Endothelial cell of umbilical vein (primary cell): ENCODE data around the gene ZNF581. TPM values are rescaled to one million over a fixed set of nuclear protein-coding genes. Genes with fewer than 3 reads are reported as not detected.

ENCODE experiments used
- BruUV-seq: library from RNA; stranded (reverse); fragments of 400-500 nt; replicated peaks from 2 replicates; lab custom pipeline; 2021; lab: Mats Ljungman, UMichigan
- CTCF ChIA-PET: fragments of 300-600, 350-600 bp; sonication (Branson Sonifier 250); formaldehyde crosslinking; loops from one replicate; lab custom pipeline; 2021; ENCODE audit warnings: antibody characterized with exemption, inconsistent platforms; lab: Charles Lee
- POLR2A ChIA-PET: fragments of 300-600, 350-600 bp; sonication (Branson Sonifier 250); formaldehyde crosslinking; loops from one replicate; lab custom pipeline; 2021; ENCODE audit warnings: antibody characterized with exemption, inconsistent platforms; lab: Charles Lee
- DNase-seq: peaks from one replicate; pipeline ENCODE4 v3.0.0-alpha.2; 2011; ENCODE audit warnings: low read depth, low spot score
- FAIRE-seq: peaks from 2 replicates; lab custom pipeline; 2011; peaks lifted over from hg19 to GRCh38; lab: Jason Lieb, UNC
- H2AFZ ChIP-seq: 2 replicates; pipeline ENCODE4 v1.6.0; 2012; ENCODE audit warnings: low read depth, low read length, control low read depth, inconsistent platforms
- H3K27ac ChIP-seq: 2 replicates; pipeline ENCODE4 v1.5.1; 2011; ENCODE audit warnings: low read depth, mild to moderate bottlenecking, control low read depth, low read length, moderate library complexity; ENCODE audit not compliant: insufficient read depth
- H3K27me3 ChIP-seq, 2 experiments: 2 replicates each; pipeline versions ENCODE4 v1.6.0 to v1.6.1; 2011; ENCODE audit warnings: low read length in 2 of 2, mixed read lengths in 1 of 2; ENCODE audit not compliant: control insufficient read depth in 2 of 2, insufficient read depth in 2 of 2
- H3K36me3 ChIP-seq, 2 experiments: 2 replicates in 1 of 2; 3 replicates in 1 of 2; pipeline ENCODE4 v1.5.1; 2011; ENCODE audit warnings: low read length in 2 of 2, mild to moderate bottlenecking in 1 of 2, moderate library complexity in 1 of 2; ENCODE audit not compliant: control insufficient read depth in 2 of 2, insufficient read depth in 2 of 2; ENCODE audit errors: extremely low read depth in 1 of 2
- H3K4me1 ChIP-seq: 3 replicates; pipeline ENCODE4 v1.5.1; 2011; ENCODE audit warnings: mild to moderate bottlenecking, low read length; ENCODE audit not compliant: control insufficient read depth, insufficient read depth; ENCODE audit errors: extremely low read depth
- H3K4me2 ChIP-seq: 2 replicates; pipeline ENCODE4 v1.6.1; 2011; ENCODE audit warnings: low read length, control low read depth, mixed read lengths; ENCODE audit not compliant: insufficient read depth
- H3K4me3 ChIP-seq, 3 experiments: fragments of 200-600 bp in 1 of 3; sonication (generic), shearing (Covaris generic) in 1 of 3; replicated peaks in 1 of 3; 2 replicates each; pipeline ENCODE4 v1.5.1; 2011 to 2016; ENCODE audit warnings: control low read depth in 3 of 3, low read length in 3 of 3, mild to moderate bottlenecking in 2 of 3, inconsistent platforms in 1 of 3, low read depth in 1 of 3, moderate library complexity in 1 of 3; ENCODE audit not compliant: insufficient read depth in 1 of 3
- H3K79me2 ChIP-seq: 2 replicates; pipeline ENCODE4 v1.6.0; 2012; ENCODE audit warnings: low read length, inconsistent platforms; ENCODE audit not compliant: control insufficient read depth, insufficient read depth
- H3K9ac ChIP-seq: replicated peaks from 2 replicates; pipeline ENCODE3; 2011; ENCODE audit warnings: low read length, control low read depth; ENCODE audit not compliant: insufficient read depth; ENCODE audit errors: extremely low read depth
- H3K9me1 ChIP-seq: replicated peaks from 3 replicates; pipeline ENCODE4 v1.6.0; 2011; ENCODE audit warnings: mild to moderate bottlenecking, low read length; ENCODE audit not compliant: control insufficient read depth, insufficient read depth; ENCODE audit errors: extremely low read depth
- H3K9me3 ChIP-seq: replicated peaks from 2 replicates; pipeline ENCODE4 v1.5.1; 2012; ENCODE audit warnings: low read length, inconsistent platforms; ENCODE audit not compliant: control insufficient read depth, insufficient read depth
- H4K20me1 ChIP-seq: replicated peaks from 2 replicates; pipeline ENCODE3; 2011; ENCODE audit warnings: mild to moderate bottlenecking, low read length; ENCODE audit not compliant: control insufficient read depth, insufficient read depth; ENCODE audit errors: extremely low read depth
- EZH2 ChIP-seq: IDR thresholded peaks from 2 replicates; pipeline ENCODE4 v1.6.1; 2012; ENCODE audit warnings: borderline replicate concordance, low read depth, mild to moderate bottlenecking, moderate library complexity, low read length, inconsistent platforms; ENCODE audit not compliant: severe bottlenecking
- FOS ChIP-seq: IDR thresholded peaks from 2 replicates; pipeline ENCODE4 v1.6.1; 2011; ENCODE audit warnings: mild to moderate bottlenecking, low read length, moderate library complexity, borderline replicate concordance; ENCODE audit not compliant: insufficient read depth
- MYC ChIP-seq: IDR thresholded peaks from one replicate; pipeline ENCODE4 v1.6.1; 2011; ENCODE audit warnings: mild to moderate bottlenecking, low read depth, low read length
- POLR2AphosphoS5 ChIP-seq: IDR thresholded peaks from 2 replicates; pipeline ENCODE4 v1.6.1; 2012; ENCODE audit warnings: low read depth, mild to moderate bottlenecking, control low read depth, low read length, moderate library complexity; ENCODE audit not compliant: insufficient read depth
- dilution Hi-C: fragments of 300-500 bp; cut with MboI; formaldehyde crosslinking; loops from one replicate; pipeline ENCODE4 v1.15.0; 2019; ENCODE audit warnings: low sequenced_read_pairs; ENCODE audit not compliant: extremely low pct_ligation_motif_present
- intact Hi-C: fragments of 100-400 bp; cut with micrococcal nuclease; formaldehyde crosslinking; loops from one replicate; pipeline ENCODE4 v1.10.0; 2022
- polyA plus RNA-seq, 4 experiments: library from polyadenylated mRNA; depleted of rRNA in 3 of 4; stranded (reverse) in 3 of 4; unstranded in 1 of 4; fragments of >200 nt; gene quantifications; 2 replicates each; pipeline versions ENCODE4 v1.2.1 to v1.2.3, GENCODE V29; 2011 to 2012; ENCODE audit warnings: missing spikeins in 1 of 4
- total RNA-seq: library from RNA; stranded (reverse); gene quantifications from 2 replicates; pipeline ENCODE4 v1.2.3, GENCODE V29; 2021
- TF ChIP-seq, protein P1 (sequence below), 2 donors: IDR thresholded peaks; 1 replicate in 1 of 2; 2 replicates in 1 of 2; pipeline ENCODE4 v1.5.1; 2011; ENCODE audit warnings: low read length in 2 of 2, mild to moderate bottlenecking in 2 of 2, moderate library complexity in 2 of 2, control low read depth in 1 of 2, inconsistent platforms in 1 of 2, low read depth in 1 of 2; ENCODE audit not compliant: insufficient read depth in 1 of 2; ENCODE audit errors: extremely low read depth in 1 of 2

ZNF581 gene
- total and polyA plus RNA-seq, 2 donors (not counting 3 experiments of a cell fraction or from before 2014, with no cell fraction given): 31.4 to 32.3 TPM

- dilution Hi-C loops (no loop called here), intact Hi-C loops (no loop called here)
- H4K20me1 ChIP-seq: no peaks in the 10 kb centered on the region
- no TSS peak for BruUV-seq
- POLR2A ChIA-PET: interaction anchor here (1.5 kb wide), 1 partner anchor 12 kb away, joined by 3 read pairs; the partner anchor contains the start of gene U2AF2
- no peaks in the 10 kb centered on the region for H3K27me3 ChIP-seq
- FAIRE-seq (no peak), DNase-seq (no peak)
- no peaks in the 10 kb centered on the region for H3K9me3 ChIP-seq
- peaks cover 27 to 76% of the 10 kb centered on the region in 2 experiments for H3K36me3 ChIP-seq
- H2AFZ ChIP-seq: no peak overlapping the region
- no peak overlapping the region for H3K9ac ChIP-seq
- H3K4me3 ChIP-seq: no peak overlapping the region
- TF ChIP-seq EZH2 (no peak), MYC (no peak), FOS (no peak), POLR2AphosphoS5 (no peak)
- TF ChIP-seq, protein P1, sequence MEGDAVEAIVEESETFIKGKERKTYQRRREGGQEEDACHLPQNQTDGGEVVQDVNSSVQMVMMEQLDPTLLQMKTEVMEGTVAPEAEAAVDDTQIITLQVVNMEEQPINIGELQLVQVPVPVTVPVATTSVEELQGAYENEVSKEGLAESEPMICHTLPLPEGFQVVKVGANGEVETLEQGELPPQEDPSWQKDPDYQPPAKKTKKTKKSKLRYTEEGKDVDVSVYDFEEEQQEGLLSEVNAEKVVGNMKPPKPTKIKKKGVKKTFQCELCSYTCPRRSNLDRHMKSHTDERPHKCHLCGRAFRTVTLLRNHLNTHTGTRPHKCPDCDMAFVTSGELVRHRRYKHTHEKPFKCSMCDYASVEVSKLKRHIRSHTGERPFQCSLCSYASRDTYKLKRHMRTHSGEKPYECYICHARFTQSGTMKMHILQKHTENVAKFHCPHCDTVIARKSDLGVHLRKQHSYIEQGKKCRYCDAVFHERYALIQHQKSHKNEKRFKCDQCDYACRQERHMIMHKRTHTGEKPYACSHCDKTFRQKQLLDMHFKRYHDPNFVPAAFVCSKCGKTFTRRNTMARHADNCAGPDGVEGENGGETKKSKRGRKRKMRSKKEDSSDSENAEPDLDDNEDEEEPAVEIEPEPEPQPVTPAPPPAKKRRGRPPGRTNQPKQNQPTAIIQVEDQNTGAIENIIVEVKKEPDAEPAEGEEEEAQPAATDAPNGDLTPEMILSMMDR (IDR thresholded peaks at IDR 0.05; ENCODE audit: extremely low read depth in 1 of 2, insufficient read depth in 1 of 2, low read depth in 1 of 2, low read length in 2 of 2): no peak
- peaks cover 92% of the 10 kb centered on the region for H3K79me2 ChIP-seq
- H3K9me1 ChIP-seq: no peaks in the 10 kb centered on the region
- CTCF ChIA-PET: interaction anchor here (0.5 to 0.9 kb wide), 2 partner anchors 12 to 27 kb away, joined by 3 to 5 read pairs; partner anchors contain the start of gene U2AF2
- no peaks in the 10 kb centered on the region for H3K4me1 ChIP-seq
- H3K27ac ChIP-seq: no peak overlapping the region
- no peak overlapping the region for H3K4me2 ChIP-seq
These were observed 23.0 kb downstream of the ZNF581 start for GRCh38 chr19:55666343-55667005.
